Lower leg skin (tissue), 3 donors: Measurements from ENCODE around the gene DOC2A.

Experiments
- POLR2A ChIP-seq, 2 donors: fragments of 450-650 bp; IDR thresholded peaks; one replicate each; pipeline ENCODE4 v1.6.1; 2016 to 2017; ENCODE audit warnings: antibody characterized with exemption in 2 of 2, mild to moderate bottlenecking in 1 of 2, moderate library complexity in 1 of 2
- TF ChIP-seq, protein P1 (sequence below), 3 donors: fragments of 450-650 bp; IDR thresholded peaks; one replicate each; pipeline ENCODE4 v1.5.1; 2016; ENCODE audit warnings: antibody characterized with exemption in 3 of 3, mild to moderate bottlenecking in 3 of 3, moderate library complexity in 2 of 3

- TF ChIP-seq, protein P1, sequence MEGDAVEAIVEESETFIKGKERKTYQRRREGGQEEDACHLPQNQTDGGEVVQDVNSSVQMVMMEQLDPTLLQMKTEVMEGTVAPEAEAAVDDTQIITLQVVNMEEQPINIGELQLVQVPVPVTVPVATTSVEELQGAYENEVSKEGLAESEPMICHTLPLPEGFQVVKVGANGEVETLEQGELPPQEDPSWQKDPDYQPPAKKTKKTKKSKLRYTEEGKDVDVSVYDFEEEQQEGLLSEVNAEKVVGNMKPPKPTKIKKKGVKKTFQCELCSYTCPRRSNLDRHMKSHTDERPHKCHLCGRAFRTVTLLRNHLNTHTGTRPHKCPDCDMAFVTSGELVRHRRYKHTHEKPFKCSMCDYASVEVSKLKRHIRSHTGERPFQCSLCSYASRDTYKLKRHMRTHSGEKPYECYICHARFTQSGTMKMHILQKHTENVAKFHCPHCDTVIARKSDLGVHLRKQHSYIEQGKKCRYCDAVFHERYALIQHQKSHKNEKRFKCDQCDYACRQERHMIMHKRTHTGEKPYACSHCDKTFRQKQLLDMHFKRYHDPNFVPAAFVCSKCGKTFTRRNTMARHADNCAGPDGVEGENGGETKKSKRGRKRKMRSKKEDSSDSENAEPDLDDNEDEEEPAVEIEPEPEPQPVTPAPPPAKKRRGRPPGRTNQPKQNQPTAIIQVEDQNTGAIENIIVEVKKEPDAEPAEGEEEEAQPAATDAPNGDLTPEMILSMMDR (IDR thresholded peaks at IDR 0.05) = no peak
- no peak for TF ChIP-seq POLR2A (IDR thresholded peaks at IDR 0.05)
Measured at GRCh38 chr16:30006659-30007377, 4.0 kb downstream of the DOC2A start.
